GM12878 (cell line): Measurements from ENCODE around the gene MAGI2. TPM values are rescaled to one million over a fixed set of nuclear protein-coding genes. Genes with fewer than 3 reads are reported as not detected.

Experiments
- ATAC-seq: fragments of 200-7000 bp; cut with Tn5 transposase; 3 replicates; pipeline ENCODE4 v1.9.1; 2020; ENCODE audit warnings: mild to moderate bottlenecking, moderate library complexity
- BruUV-seq: library from RNA; stranded (reverse); fragments of 400-500 nt; replicated peaks from 2 replicates; lab custom pipeline; 2021; lab: Mats Ljungman, UMichigan
- CTCF ChIA-PET: fragments of 300-600 bp; sonication (Branson Sonifier 250); formaldehyde crosslinking; extraction: SDS; loops from one replicate; lab custom pipeline; 2021; ENCODE audit warnings: inconsistent platforms; lab: Yijun Ruan, JAX
- POLR2A ChIA-PET: fragments of 350-600 bp; formaldehyde crosslinking; extraction: SDS; loops from one replicate; lab custom pipeline; 2021; ENCODE audit warnings: inconsistent platforms; lab: Charles Lee
- RAD21 ChIA-PET: fragments of 300-600 bp; sonication (Branson Sonifier 250); formaldehyde crosslinking; loops from one replicate; lab custom pipeline; 2023; ENCODE audit warnings: antibody characterized with exemption; ENCODE audit not compliant: unreplicated experiment; lab: Charles Lee
- SMC1A ChIA-PET: fragments of 300-600 bp; sonication (Branson Sonifier 250); formaldehyde crosslinking; loops from one replicate; lab custom pipeline; 2023; ENCODE audit not compliant: unreplicated experiment, uncharacterized antibody; lab: Charles Lee
- DNase-seq: peaks from one replicate; pipeline ENCODE4 v3.0.0-alpha.2; 2011; ENCODE audit warnings: low read depth, low spot score
- FAIRE-seq: peaks from 3 replicates; lab custom pipeline; 2011; peaks lifted over from hg19 to GRCh38; lab: Jason Lieb, UNC
- H2AFZ ChIP-seq: 2 replicates; pipeline ENCODE4 v1.6.0; 2011; ENCODE audit warnings: low read depth, low read length, control low read depth; ENCODE audit not compliant: control insufficient read depth
- H3K27ac ChIP-seq: 2 replicates; pipeline ENCODE4 v1.5.1; 2011; ENCODE audit warnings: control low read depth; ENCODE audit not compliant: control insufficient read depth, insufficient read depth
- H3K27me3 ChIP-seq, 2 experiments: replicated peaks in 1 of 2; 2 replicates each; pipeline versions ENCODE4 v1.6.0 to v1.6.1; 2011; ENCODE audit warnings: low read length in 1 of 2; ENCODE audit not compliant: control insufficient read depth in 2 of 2, insufficient read depth in 2 of 2
- H3K36me3 ChIP-seq, 2 experiments: 2 replicates each; pipeline ENCODE4 v1.5.1; 2011; ENCODE audit warnings: low read length in 1 of 2; ENCODE audit not compliant: control insufficient read depth in 2 of 2, insufficient read depth in 2 of 2
- H3K4me1 ChIP-seq: 2 replicates; pipeline ENCODE4 v1.6.1; 2011; ENCODE audit warnings: mild to moderate bottlenecking, low read length, moderate library complexity, mixed read lengths; ENCODE audit not compliant: control insufficient read depth, insufficient read depth
- H3K4me2 ChIP-seq: 2 replicates; pipeline ENCODE4 v1.6.0; 2011; ENCODE audit warnings: control low read depth; ENCODE audit not compliant: control insufficient read depth, insufficient read depth
- H3K4me3 ChIP-seq: fragments of 200-600 bp; sonication (generic); 2 replicates; pipeline ENCODE4 v1.5.1; 2016
- H3K79me2 ChIP-seq: 2 replicates; pipeline ENCODE4 v1.6.0; 2011; ENCODE audit warnings: low read length; ENCODE audit not compliant: control insufficient read depth, insufficient read depth
- H3K9ac ChIP-seq: 2 replicates; pipeline ENCODE4 v1.8.0; 2011; ENCODE audit warnings: low read length, control low read depth, mixed read lengths; ENCODE audit not compliant: control insufficient read depth, insufficient read depth
- H3K9me3 ChIP-seq: replicated peaks from 3 replicates; pipeline ENCODE4 v1.5.1; 2011; ENCODE audit warnings: mild to moderate bottlenecking, low read length; ENCODE audit not compliant: control insufficient read depth, insufficient read depth
- H4K20me1 ChIP-seq: 2 replicates; pipeline ENCODE4 v1.6.0; 2011; ENCODE audit not compliant: control insufficient read depth, insufficient read depth
- ATF3 ChIP-seq: IDR thresholded peaks from 2 replicates; pipeline ENCODE4 v1.6.1; 2011; ENCODE audit warnings: low read depth, mild to moderate bottlenecking, low read length, moderate library complexity, borderline replicate concordance; ENCODE audit errors: extremely low read depth
- BHLHE40 ChIP-seq, 2 experiments: fragments of 450-650 bp in 1 of 2; IDR thresholded peaks; 2 replicates each; pipeline ENCODE4 v1.6.1; 2011 to 2017; ENCODE audit warnings: low read depth in 2 of 2, borderline replicate concordance in 1 of 2, improper control_type of control experiment in 1 of 2, low read length in 1 of 2, mild to moderate bottlenecking in 1 of 2
- CTCF ChIP-seq, 3 experiments: IDR thresholded peaks in 2 of 3; conservative IDR thresholded peaks in 1 of 3; 2 replicates each; pipeline ENCODE4 v1.5.1; 2011; ENCODE audit warnings: low read depth in 3 of 3, low read length in 3 of 3, mild to moderate bottlenecking in 3 of 3, control low read depth in 2 of 3, moderate library complexity in 2 of 3, inconsistent platforms in 1 of 3, mixed read lengths in 1 of 3; ENCODE audit not compliant: control insufficient read depth in 2 of 3, insufficient read depth in 1 of 3; ENCODE audit errors: extremely low read depth in 1 of 3
- EED ChIP-seq: sonication (generic); IDR thresholded peaks from 2 replicates; pipeline ENCODE4 v1.6.1; 2016; ENCODE audit warnings: antibody characterized with exemption, low read depth
- EP300 ChIP-seq, 2 experiments: fragments of 150-350 bp in 1 of 2; IDR thresholded peaks; 2 replicates each; pipeline ENCODE4 v1.6.1; 2011 to 2012; ENCODE audit warnings: low read depth in 2 of 2, low read length in 2 of 2, borderline replicate concordance in 1 of 2, improper control_type of control experiment in 1 of 2, inconsistent platforms in 1 of 2; ENCODE audit not compliant: control insufficient read depth in 1 of 2
- FOXM1 ChIP-seq: IDR thresholded peaks from 2 replicates; pipeline ENCODE4 v1.6.1; 2012; ENCODE audit warnings: low read depth, mild to moderate bottlenecking, inconsistent platforms, low read length, moderate library complexity
- GABPA ChIP-seq: IDR thresholded peaks from 2 replicates; pipeline ENCODE4 v1.6.1; 2014; ENCODE audit warnings: antibody characterized with exemption, low read depth, mild to moderate bottlenecking, inconsistent platforms
- JUND ChIP-seq: IDR thresholded peaks from 2 replicates; pipeline ENCODE4 v1.6.1; 2012; ENCODE audit warnings: low read depth, mild to moderate bottlenecking, low read length, improper control_type of control experiment, moderate library complexity
- NFYA ChIP-seq: IDR thresholded peaks from 2 replicates; pipeline ENCODE4 v1.6.1; 2011; ENCODE audit warnings: low read depth, mild to moderate bottlenecking, low read length, improper control_type of control experiment, borderline replicate concordance
- NRF1 ChIP-seq: conservative IDR thresholded peaks from 2 replicates; pipeline ENCODE4 v1.6.1; 2011; ENCODE audit warnings: mild to moderate bottlenecking, low read depth, low read length, improper control_type of control experiment
- PAX5 ChIP-seq: IDR thresholded peaks from 2 replicates; pipeline ENCODE4 v1.6.1; 2011; ENCODE audit warnings: low read depth, low read length, borderline replicate concordance
- PKNOX1 ChIP-seq: fragments of 450-650 bp; IDR thresholded peaks from 2 replicates; pipeline ENCODE4 v1.6.1; 2016; ENCODE audit warnings: mild to moderate bottlenecking
- RBBP5 ChIP-seq: fragments of 200-600 bp; sonication (generic); conservative IDR thresholded peaks from 2 replicates; pipeline ENCODE4 v1.6.1; 2016
- SREBF2 ChIP-seq: IDR thresholded peaks from 2 replicates; pipeline ENCODE4 v1.6.1; 2012; ENCODE audit warnings: mild to moderate bottlenecking, low read length
- SUZ12 ChIP-seq: fragments of 200-600 bp; sonication (generic); IDR thresholded peaks from one replicate; pipeline ENCODE4 v1.6.1; 2018; ENCODE audit warnings: antibody characterized with exemption, mild to moderate bottlenecking; ENCODE audit not compliant: unreplicated experiment
- TARDBP ChIP-seq: IDR thresholded peaks from 2 replicates; pipeline ENCODE4 v1.6.1; 2016; ENCODE audit warnings: borderline replicate concordance
- WGBS: methylation state at CpG from one replicate; pipeline ENCODE4 v1.1.6; 2016; ENCODE audit warnings: low lambda C conversion rate; ENCODE audit not compliant: insufficient replicate concordance, insufficient coverage; ENCODE audit errors: missing lambda C conversion rate; 5-methylcytosine and 5-hydroxymethylcytosine counted together
- in situ Hi-C: fragments of 300-500 bp; cut with MboI; formaldehyde crosslinking; loops from 9 replicates; pipeline ENCODE4 v1.14.3; 2018; ENCODE audit warnings: mixed read lengths
- intact Hi-C: fragments of 100-400 bp; cut with micrococcal nuclease; formaldehyde crosslinking; loops from one replicate; pipeline ENCODE4 v1.14.2; 2022; ENCODE audit not compliant: unreplicated experiment
- polyA plus RNA-seq, 11 experiments: library from polyadenylated mRNA; depleted of rRNA in 4 of 11; unstranded in 6 of 11; stranded (reverse) in 5 of 11; fragments of >200 nt; fragmentation: Nextera tagmentation in 4 of 11; fragmentation: Illumina TruSeq in 1 of 11; extraction: Ambion mirVana in 4 of 11; extraction: Trizol in 1 of 11; gene quantifications; 1 replicate in 1 of 11; 2 replicates in 10 of 11; pipeline versions ENCODE4 v1.2.1 to v1.2.3, GENCODE V29; 2011 to 2016; ENCODE audit warnings: inconsistent platforms in 2 of 11, missing spikeins in 2 of 11, low read depth in 1 of 11
- total RNA-seq, 4 experiments: library from RNA; depleted of rRNA in 3 of 4; stranded (reverse); fragments of >200 nt in 3 of 4; fragmentation: Illumina TruSeq in 1 of 4; extraction: Trizol in 1 of 4; gene quantifications; 2 replicates each; pipeline versions ENCODE4 v1.2.1 to v1.2.3, GENCODE V29; 2013 to 2021
- TF ChIP-seq, protein P1 (sequence below): fragments of 450-650 bp; IDR thresholded peaks from 2 replicates; pipeline ENCODE4 v1.6.1; 2017; ENCODE audit warnings: mild to moderate bottlenecking, low read depth, inconsistent platforms; ENCODE audit not compliant: poor library complexity, severe bottlenecking

MAGI2 gene
- total and polyA plus RNA-seq, 10 of the 15 experiments (the other 5 are each of a cell fraction or from before 2014, with no cell fraction given), result 0.01 to 0.31 (median 0.05) TPM; not detected in 2

- TF ChIP-seq, protein P1, sequence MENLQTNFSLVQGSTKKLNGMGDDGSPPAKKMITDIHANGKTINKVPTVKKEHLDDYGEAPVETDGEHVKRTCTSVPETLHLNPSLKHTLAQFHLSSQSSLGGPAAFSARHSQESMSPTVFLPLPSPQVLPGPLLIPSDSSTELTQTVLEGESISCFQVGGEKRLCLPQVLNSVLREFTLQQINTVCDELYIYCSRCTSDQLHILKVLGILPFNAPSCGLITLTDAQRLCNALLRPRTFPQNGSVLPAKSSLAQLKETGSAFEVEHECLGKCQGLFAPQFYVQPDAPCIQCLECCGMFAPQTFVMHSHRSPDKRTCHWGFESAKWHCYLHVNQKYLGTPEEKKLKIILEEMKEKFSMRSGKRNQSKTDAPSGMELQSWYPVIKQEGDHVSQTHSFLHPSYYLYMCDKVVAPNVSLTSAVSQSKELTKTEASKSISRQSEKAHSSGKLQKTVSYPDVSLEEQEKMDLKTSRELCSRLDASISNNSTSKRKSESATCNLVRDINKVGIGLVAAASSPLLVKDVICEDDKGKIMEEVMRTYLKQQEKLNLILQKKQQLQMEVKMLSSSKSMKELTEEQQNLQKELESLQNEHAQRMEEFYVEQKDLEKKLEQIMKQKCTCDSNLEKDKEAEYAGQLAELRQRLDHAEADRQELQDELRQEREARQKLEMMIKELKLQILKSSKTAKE, result no peak
- TF ChIP-seq EED, result no peak
- TF ChIP-seq FOXM1, result no peak
- no peak for TF ChIP-seq ATF3
Observed at GRCh38 chr7:79425665-79426064, 27.8 kb downstream of the MAGI2 start (continued).

GRCh38 chr7:79421751-79422150 is 31.7 kb downstream of the MAGI2 start:
- Histone ChIP-seq H3K9ac (no peak overlapping the region), H3K4me2 (no peak overlapping the region), H3K9me3 (no peaks in the 10 kb centered on the region), H3K79me2 (no peaks in the 10 kb centered on the region), H3K36me3 (no peaks in the 10 kb centered on the region), H3K27ac (no peak overlapping the region), H2AFZ (no peak overlapping the region), H4K20me1 (no peaks in the 10 kb centered on the region), H3K27me3 (no peaks in the 10 kb centered on the region), H3K4me3 (no peak overlapping the region), H3K4me1 (no peaks in the 10 kb centered on the region)
- in situ Hi-C loops (no loop called here), intact Hi-C loops (no loop called here)
- CTCF ChIA-PET, result no interaction called here
- SMC1A ChIA-PET, result interaction anchor here (0.9 to 1.0 kb wide), 2 partner anchors 9 to 70 kb away, joined by 3 read pairs; no protein-coding TSS in a partner anchor
- POLR2A ChIA-PET, result interaction anchor here (0.6 kb wide), 1 partner anchor 1795 kb away, joined by 3 read pairs; no protein-coding TSS in a partner anchor
- no TSS peak for BruUV-seq
- 43% methylated on average over 3 of the region's 3 CpGs for WGBS
- DNase-seq, result no peak
- no peak for FAIRE-seq
- RAD21 ChIA-PET, result no interaction called here
- no peak for ATAC-seq
- TF ChIP-seq RBBP5 (no peak), JUND (no peak), GABPA (no peak), NRF1 (no peak), SUZ12 (no peak), PKNOX1 (no peak), EP300 (IDR thresholded peaks at IDR 0.05; ENCODE audit: borderline replicate concordance in 1 of 2, control insufficient read depth in 1 of 2, low read depth in 2 of 2, low read length in 2 of 2) (no peak), SREBF2 (no peak), NFYA (no peak), PAX5 (no peak), CTCF (IDR thresholded peaks at IDR 0.05 in 2 of 3, conservative IDR thresholded peaks at IDR 0.05 in 1 of 3; ENCODE audit: control insufficient read depth in 2 of 3, extremely low read depth in 1 of 3, insufficient read depth in 1 of 3, low read depth in 3 of 3, low read length in 3 of 3) (no peak), TARDBP (no peak), BHLHE40 (IDR thresholded peaks at IDR 0.05; ENCODE audit: borderline replicate concordance in 1 of 2, low read depth in 2 of 2, low read length in 1 of 2) (no peak)
